ENCODE data around the gene KIRREL3. TPM values are rescaled to one million over a fixed set of nuclear protein-coding genes. Genes with fewer than 3 reads are reported as not detected.

Gene KIRREL3
- total and polyA plus RNA-seq, 9 of the 15 experiments (the other 6 are each of a cell fraction or from before 2014, with no cell fraction given): 0.04 to 0.10 TPM; not detected in 7

DNA sequence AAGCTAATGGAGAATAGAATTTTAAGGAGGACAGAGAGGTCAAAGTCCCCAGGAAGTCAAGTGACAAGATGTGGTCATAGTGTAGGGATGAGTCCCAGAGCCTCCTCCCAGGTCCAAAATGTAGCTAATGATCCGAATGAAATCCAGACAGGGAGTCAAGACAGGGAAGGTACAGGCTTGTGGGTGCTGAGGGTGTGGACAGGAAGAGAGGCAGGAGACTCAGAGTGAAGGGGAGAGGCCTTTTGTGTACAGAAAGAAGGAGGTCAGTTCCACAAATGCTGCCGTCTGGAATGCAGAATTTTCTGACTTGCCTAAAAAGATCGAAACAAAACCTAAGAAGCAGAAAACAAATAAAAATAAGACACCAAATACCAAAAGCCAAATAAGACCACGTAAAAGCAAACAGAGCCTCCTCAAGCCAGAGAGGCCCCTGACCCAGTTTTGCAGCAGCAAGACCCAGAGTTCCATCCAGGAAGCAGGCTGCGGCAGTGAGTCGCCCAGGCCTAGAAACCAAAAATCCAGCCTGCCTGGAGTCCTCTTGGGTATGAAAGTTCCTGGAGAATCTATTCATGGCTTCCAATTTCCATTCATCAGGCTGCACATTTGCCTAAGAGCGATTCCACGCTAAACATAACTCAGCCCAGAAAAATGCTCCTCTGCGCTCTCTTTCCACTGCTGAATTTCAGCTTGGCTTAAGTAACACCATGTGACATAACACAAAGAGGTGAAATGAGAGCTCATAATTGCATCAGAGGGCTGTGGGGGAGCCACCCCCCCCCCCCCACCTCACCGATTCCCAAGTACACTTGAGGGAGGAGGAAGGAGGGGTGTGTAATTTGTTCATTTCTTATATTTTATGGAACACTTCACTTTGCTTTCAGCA is 71.2 kb downstream of the KIRREL3 start:
- Histone ChIP-seq H3K36me3 (ENCODE audit: control insufficient read depth, insufficient read depth, low read length) (no peaks in the 10 kb centered on the region), H3K9me3 (replicated peaks; ENCODE audit: control insufficient read depth, insufficient read depth, low read depth, low read length) (no peaks in the 10 kb centered on the region), H3K9me1 (ENCODE audit: control insufficient read depth, insufficient read depth, low read length) (no peaks in the 10 kb centered on the region), H4K20me1 (replicated peaks; ENCODE audit: control insufficient read depth, insufficient read depth, low read length) (no peaks in the 10 kb centered on the region), H3K27ac (ENCODE audit: extremely low read depth, low read depth, low read length) (no peak overlapping the region), H3K27me3 (ENCODE audit: control insufficient read depth in 2 of 2, insufficient read depth in 2 of 2, low read length in 2 of 2) (no peaks in the 10 kb centered on the region), H2AFZ (ENCODE audit: low read depth, low read length) (no peak overlapping the region), H3K4me1 (replicated peaks in 1 of 2; ENCODE audit: control insufficient read depth in 2 of 2, insufficient read depth in 2 of 2, low read length in 2 of 2) (no peaks in the 10 kb centered on the region), H3K4me3 (no peak overlapping the region), H3K9ac (ENCODE audit: insufficient read depth in 1 of 2, low read depth in 2 of 2, low read length in 2 of 2) (no peak overlapping the region), H3K4me2 (ENCODE audit: insufficient read depth, low read length) (no peak overlapping the region), H3K79me2 (ENCODE audit: control insufficient read depth, insufficient read depth, low read length) (no peaks in the 10 kb centered on the region)
- POLR2A ChIA-PET: interaction anchor here (0.6 kb wide), 1 partner anchor 379 kb away, joined by 3 read pairs; no protein-coding TSS in a partner anchor
- CTCF ChIA-PET (ENCODE audit: low intra/inter-chr PET ratio): no interaction called here
- peak; percentile 63 for ATAC-seq
- no peak for DNase-seq (ENCODE audit: extremely low read depth in 1 of 4, low spot score in 3 of 4)
- WGBS (ENCODE audit: insufficient coverage, low coverage, missing lambda C conversion rate): 3% methylated on average over 9 of the region's 10 CpGs
- no TSS peak for BruUV-seq (replicated peaks)
- no peak for FAIRE-seq
- in situ Hi-C loops (cut with MboI) (no loop called here), intact Hi-C loops (cut with micrococcal nuclease) (no loop called here)
- TF ChIP-seq RFX1 (IDR thresholded peaks at IDR 0.05) (no peak), CEBPG (CRISPR knock-in tag; IDR thresholded peaks at IDR 0.05) (no peak), CEBPG (tag; conservative IDR thresholded peaks at IDR 0.05 in 1 of 2, IDR thresholded peaks at IDR 0.05 in 1 of 2) (peak; percentile 54 to 61; a peak in 2 of 4 replicates), SP2 (IDR thresholded peaks at IDR 0.05; ENCODE audit: extremely low read depth, low read depth, low read length, poor library complexity, severe bottlenecking) (no peak), MYC (IDR thresholded peaks at IDR 0.05; ENCODE audit: low read depth, low read length) (peak; percentile 42; the same call in 1 of the 2 replicates), MYC (CRISPR knock-in tag; IDR thresholded peaks at IDR 0.05; ENCODE audit: borderline replicate concordance, low read depth) (no peak), FOXJ3 (CRISPR knock-in tag; IDR thresholded peaks at IDR 0.05) (no peak), BMI1 (IDR thresholded peaks at IDR 0.05; ENCODE audit: low read length) (no peak), NBN (IDR thresholded peaks at IDR 0.05; ENCODE audit: low read depth) (no peak), L3MBTL2 (IDR thresholded peaks at IDR 0.05) (peak; percentile 21; the same call in 1 of the 2 replicates), CEBPB (tag; IDR thresholded peaks at IDR 0.05) (0 out of 2 replicates have a peak, but pooled peaks have one; percentile 9), ZNF175 (CRISPR knock-in tag; IDR thresholded peaks at IDR 0.05; ENCODE audit: low read depth) (0 out of 2 replicates have a peak, but pooled peaks have one; percentile 29), EP400 (IDR thresholded peaks at IDR 0.05) (peak; percentile 29; the same call in 1 of the 2 replicates)
- TF ChIP-seq, protein P1, sequence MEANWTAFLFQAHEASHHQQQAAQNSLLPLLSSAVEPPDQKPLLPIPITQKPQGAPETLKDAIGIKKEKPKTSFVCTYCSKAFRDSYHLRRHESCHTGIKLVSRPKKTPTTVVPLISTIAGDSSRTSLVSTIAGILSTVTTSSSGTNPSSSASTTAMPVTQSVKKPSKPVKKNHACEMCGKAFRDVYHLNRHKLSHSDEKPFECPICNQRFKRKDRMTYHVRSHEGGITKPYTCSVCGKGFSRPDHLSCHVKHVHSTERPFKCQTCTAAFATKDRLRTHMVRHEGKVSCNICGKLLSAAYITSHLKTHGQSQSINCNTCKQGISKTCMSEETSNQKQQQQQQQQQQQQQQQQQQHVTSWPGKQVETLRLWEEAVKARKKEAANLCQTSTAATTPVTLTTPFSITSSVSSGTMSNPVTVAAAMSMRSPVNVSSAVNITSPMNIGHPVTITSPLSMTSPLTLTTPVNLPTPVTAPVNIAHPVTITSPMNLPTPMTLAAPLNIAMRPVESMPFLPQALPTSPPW (CRISPR knock-in tag; IDR thresholded peaks at IDR 0.05): peak; percentile 42
- TF ChIP-seq, protein P2, sequence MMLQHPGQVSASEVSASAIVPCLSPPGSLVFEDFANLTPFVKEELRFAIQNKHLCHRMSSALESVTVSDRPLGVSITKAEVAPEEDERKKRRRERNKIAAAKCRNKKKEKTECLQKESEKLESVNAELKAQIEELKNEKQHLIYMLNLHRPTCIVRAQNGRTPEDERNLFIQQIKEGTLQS (IDR thresholded peaks at IDR 0.05): peak; percentile 32; the same call in 1 of the 2 replicates
- TF ChIP-seq, protein P2 (CRISPR knock-in tag; conservative IDR thresholded peaks at IDR 0.05): no peak
- TF ChIP-seq, protein P3, sequence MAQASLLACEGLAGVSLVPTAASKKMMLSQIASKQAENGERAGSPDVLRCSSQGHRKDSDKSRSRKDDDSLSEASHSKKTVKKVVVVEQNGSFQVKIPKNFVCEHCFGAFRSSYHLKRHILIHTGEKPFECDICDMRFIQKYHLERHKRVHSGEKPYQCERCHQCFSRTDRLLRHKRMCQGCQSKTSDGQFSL (CRISPR knock-in tag; IDR thresholded peaks at IDR 0.05): no peak
- TF ChIP-seq, protein P3 (tag; IDR thresholded peaks at IDR 0.05): peak in 1 of 2 experiments; percentile 75; a peak in 2 of 4 replicates

Data from K562 (cell line).